ENCODE results near the gene TBC1D22A.
"Not testable (repeated sequence)": the region's sequence is repeated elsewhere in the genome, so short reads cannot be mapped to it uniquely, and the experiment has no call there.

The TBC1D22A gene

GRCh38 chr22:46813816-46814597 is 51.6 kb downstream of the TBC1D22A start:
- peak; percentile 44 for DNase-seq

- DNase-seq: no peak
Measured at GRCh38 chr22:46815132-46815531, 52.7 kb downstream of the TBC1D22A start.

DNA sequence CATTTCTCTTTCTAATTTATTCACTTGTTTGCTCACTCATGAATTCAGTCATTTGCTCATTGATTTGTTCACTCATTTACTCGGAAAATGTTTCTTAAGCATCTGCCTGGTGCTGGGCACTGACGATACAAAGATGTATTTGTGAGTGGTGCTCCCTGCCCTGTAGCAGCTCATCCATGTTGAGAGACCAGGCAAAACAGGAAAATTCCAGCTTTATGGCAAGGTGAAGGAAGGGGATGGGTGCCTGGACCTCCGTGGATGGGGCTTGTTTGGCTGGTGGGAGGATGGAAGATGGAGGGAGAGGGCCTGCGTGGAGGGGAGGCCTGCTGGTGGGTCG is 53.1 kb downstream of the TBC1D22A start:
- no peak for DNase-seq

DNA sequence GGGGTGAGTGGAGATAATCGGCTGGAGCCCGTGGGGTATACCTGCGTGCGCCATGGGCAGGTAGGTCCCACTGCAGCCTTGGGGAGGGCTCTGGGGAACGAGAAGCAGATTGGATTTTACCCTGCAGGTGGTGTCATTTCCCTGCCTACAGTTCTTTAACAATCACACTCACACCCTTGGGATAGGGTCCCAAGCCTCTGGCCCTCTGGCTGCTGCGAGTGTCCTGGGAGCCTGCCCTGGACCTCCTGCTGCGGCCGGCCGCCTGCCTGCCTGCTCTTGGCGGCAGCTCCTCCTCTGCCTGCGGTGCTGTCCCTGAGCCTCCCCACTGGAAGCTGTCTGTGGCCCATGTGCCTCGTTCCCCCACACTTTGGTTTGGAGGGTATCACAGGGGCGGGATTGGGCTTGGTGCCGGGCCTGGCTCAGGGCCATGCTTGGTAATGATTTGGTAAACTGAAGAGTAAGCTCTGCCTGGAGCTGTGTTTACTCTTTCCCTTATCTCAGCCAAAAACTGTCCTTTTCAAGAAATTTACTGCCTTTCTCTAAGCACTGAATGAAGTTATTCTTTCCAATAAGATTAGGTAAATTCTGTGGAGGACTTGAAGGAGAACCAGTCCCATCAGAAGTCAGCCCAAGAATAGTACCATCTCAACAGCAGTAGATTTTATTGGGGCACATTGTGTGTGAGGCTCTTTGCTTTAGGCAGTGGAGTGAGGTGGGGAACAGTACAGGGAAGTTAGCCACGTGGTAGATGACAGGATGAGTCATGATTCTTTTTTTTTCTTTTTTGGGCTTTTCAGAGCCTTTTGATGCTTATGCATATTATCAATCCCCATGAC is 53.7 kb downstream of the TBC1D22A start:
- DNase-seq: peak; percentile 27

GRCh38 chr22:46817390-46817789 is 54.9 kb downstream of the TBC1D22A start:
- DNase-seq: not testable (repeated sequence)

GRCh38 chr22:46823248-46823647 is 60.8 kb downstream of the TBC1D22A start:
- DNase-seq: no peak

DNA sequence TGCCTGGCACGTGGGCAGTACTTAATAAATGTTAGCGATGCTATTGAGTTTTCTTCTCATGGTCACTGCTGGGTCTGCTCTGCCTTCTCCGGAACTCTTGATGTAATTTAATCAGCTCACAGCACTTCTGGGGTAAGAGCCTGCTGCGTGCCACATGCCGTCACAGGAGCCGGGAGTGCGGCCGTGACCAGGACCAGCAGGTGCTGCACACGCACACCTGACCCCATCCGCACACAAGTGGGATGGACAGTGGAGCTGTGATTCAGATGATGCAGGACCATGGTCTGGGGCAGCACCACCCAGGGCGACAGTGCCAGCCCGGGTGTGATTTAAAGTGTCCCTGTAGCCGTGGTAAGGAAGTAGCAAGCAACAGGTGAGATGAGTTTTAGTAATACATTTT is 61.2 kb downstream of the TBC1D22A start:
- DNase-seq: no peak

DNA sequence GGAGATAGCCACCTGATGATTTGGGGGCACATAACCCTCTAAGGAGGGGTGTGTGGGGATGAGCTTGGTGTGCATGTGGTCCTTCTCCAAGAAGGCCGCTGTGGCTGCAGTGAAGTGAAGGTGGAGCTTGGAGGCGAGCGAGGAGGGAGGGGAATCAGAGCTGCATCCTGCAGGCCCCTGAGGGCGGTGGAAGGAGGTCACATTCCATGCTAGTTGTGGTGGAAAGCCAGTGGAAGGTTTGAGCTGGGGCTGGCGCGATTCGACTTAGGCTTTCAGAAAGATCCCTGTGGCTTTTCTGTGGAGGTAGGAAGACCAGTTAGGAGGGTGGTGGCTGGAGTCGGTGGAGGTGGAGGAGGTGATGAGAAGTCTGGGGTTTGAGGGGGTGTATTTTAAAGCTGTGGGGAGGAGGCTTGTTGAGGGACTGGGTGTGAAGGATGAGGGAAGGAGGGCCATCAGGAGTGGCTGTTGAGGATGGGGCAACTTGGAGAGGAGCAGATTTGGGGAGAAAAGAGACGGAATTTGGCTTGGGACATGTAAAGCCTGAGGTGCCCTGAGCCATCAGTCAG is 62.0 kb downstream of the TBC1D22A start:
- no peak for DNase-seq

- peak; percentile 60 for DNase-seq
Measured at GRCh38 chr22:46824980-46825544, 62.6 kb downstream of the TBC1D22A start.

DNA sequence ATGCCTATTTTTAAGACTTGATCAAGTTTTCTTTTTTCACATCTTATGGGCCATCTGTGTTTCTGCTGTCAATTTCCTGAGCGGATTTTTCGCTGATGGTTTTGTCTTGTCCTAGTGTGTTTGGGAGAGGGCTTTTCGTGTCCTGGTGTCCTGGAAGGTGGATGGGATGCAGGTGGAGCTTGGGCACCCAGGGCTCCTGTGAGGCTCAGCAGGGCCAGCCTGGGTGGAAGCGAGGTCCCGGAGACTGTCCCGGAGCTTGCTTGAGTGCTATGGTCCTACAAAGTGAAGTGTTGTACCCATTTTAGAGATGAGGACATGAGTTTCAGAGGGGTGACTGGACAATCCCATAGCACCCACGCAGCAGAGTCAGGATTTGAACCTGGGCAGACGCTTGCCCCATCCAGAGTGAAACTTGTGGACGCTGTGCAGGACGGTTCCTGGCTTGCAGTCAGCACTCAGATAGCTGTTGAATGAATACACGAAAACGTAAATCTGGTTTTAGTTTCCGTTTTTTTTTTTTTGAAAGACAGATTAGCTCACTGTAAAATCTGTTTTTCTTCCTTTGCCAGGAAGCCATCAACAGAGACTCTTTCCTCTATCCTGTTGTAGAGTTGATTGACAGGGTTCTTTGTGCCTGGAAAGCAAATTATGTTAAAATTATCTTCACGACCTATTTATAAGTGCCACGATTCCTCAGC is 64.1 kb downstream of the TBC1D22A start:
- no peak for DNase-seq

DNA sequence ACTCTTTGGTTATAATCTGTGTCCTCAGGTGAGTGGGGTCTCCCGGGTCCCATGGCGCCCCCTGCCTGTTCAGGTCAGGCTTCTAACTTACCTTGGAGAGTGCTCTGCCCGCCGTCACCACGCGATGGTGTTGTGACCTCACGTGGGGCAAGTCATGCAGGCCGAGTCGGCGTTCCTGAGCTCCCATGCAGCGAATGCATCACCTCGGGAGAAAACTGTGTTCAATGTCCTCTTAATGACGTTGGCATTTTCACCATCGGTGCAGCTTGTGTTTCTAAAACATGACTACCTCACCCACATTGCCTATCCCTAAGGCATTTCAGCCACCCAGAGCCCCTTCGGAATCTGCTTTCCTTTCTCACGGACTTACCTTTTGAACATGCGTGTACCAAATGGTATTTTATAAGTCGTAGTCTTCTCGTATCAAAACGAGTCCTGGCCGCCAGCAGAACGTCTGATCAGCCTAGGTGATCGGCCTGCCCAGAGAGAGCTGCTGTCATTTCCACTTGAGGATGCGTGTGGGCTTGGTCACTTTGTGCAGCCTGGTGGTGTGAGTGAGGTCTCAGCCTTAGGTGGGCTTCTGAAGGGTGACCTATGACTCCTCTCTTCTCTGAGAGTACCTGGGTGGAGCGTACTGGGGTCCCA is 64.8 kb downstream of the TBC1D22A start:
- DNase-seq: no peak

DNA sequence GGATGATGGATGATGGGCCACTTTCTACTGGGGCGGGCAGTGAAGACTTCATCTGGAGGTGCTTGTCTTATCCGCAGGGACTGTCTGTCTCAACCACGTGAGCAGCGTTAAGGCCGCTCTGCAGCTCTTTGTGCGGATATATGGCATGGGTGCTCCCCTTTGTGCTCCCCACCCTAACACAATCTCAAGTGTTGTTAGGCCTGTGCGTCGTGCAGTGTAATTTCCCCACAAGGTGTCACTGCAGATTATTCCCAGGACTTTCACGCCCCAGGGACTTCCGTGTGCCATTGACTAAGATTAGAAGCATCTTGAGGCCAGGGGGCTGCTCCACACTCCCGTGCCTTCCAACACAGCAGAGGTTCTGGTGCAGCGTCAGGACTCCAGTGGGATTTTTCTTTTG is 65.3 kb downstream of the TBC1D22A start:
- no peak for DNase-seq

- DNase-seq: no peak
Measured at GRCh38 chr22:46828323-46828900, 66.0 kb downstream of the TBC1D22A start.

DNA sequence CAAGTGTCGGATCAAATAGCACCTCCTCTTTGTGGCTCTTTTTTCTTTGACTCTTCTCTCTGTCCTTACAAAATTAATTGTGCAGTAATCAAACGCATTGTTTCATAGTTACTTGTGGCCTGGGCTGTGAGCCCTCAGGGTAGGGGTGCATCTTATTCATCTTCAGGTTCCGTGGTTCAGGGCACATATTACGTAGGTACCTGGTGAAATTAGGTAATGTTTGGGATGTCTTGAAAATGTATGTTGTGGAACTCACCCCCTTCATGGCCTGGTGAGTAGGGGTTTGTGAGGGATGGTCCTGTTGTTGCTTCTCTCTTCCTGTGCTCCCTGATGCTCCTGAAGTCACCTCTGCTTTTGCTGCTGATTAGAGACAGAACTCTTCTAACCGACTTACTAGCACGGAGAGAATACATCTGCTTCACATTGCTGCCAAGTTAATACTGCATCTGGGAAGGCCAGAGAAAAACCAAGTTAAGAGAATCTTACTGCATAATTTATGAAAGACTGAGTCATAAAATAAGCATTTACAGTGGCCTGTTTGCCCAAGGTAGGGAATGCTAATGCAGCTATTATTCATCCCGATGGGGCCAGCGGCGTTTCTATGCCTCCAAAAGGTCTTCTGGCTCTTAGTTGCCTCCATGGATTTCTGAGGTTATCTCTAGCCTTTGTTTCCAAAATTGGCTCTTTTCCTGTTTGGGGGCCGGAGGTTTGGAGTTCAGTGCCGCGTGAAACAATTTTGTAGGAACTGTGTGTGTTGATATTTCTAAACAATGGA is 66.9 kb downstream of the TBC1D22A start:
- DNase-seq: peak; percentile 96

DNA sequence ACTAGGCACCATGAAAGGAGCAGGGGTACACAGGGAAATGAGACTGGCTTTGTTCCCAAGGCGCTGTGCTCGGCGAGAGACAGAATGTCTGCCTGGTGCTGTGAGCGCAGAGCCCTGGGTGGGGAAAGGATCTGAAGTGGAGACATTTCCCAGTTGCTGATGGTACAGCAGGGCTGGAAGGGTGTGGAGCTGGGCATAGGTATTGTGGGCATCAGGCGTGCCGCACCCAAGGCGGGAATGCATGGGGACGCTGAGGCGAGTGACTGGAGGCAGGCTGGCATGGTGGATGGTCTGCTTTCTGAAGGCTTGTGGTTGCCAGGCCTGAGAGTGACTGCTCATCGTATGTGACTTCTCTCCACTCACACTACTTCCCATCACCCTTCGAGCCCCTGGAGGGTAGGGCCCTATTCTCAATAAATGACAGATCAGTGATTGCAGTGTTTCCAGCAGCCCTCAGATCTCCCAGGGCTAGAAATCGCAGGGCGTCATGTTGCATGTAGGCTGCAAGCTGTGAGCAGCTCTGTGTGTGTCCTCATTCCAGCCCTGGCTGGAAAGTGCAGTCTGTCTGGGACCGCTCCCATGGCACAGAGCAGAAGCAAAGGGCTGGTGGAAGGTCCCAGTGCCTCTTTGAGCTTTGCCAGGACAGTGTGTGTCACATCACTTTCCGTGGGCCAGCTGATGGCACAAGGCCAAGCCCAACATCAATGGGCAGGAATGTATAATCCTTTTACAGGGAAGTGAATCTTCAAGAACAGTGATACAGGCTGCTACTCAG is 67.7 kb downstream of the TBC1D22A start:
- peak; percentile 85 for DNase-seq

DNA sequence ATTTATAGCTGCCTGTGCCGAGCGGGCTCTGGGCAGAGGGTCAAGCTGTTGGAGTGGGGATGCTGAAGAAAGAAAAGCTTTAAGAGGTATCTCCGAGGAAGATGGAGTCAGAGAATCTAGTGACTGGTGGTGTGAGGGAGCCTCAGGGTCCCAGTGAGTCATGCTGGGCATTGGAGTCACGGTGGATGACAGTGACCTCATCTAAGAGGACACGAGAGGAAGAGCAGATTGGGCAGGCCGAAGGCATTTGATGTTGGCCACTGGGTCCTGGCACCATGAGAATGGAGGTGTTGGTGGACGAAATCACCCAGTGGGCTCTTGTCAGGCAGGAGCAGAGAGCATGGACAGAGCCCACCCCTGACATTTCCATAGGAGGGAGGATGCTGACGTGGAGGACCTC is 68.4 kb downstream of the TBC1D22A start:
- no peak for DNase-seq

DNA sequence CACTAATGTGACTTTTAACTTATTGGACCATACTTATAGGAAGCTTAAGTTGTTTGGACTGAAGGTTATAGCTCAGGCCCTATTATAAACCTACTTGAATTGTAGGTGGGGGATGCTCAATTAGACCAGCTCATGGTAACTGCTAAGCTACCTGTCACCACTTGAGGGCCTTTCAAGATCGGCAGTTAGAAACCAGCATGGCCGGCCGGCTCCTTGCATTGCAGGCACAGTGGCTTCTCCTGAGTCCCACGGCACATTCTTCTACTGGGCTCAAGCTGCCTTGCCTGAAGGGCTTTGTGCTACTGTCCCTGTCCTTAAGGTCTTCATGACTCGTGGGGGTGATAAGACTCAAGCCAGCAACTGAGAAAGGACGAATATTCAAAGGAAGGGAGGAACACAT is 70.8 kb downstream of the TBC1D22A start:
- DNase-seq: no peak

DNA sequence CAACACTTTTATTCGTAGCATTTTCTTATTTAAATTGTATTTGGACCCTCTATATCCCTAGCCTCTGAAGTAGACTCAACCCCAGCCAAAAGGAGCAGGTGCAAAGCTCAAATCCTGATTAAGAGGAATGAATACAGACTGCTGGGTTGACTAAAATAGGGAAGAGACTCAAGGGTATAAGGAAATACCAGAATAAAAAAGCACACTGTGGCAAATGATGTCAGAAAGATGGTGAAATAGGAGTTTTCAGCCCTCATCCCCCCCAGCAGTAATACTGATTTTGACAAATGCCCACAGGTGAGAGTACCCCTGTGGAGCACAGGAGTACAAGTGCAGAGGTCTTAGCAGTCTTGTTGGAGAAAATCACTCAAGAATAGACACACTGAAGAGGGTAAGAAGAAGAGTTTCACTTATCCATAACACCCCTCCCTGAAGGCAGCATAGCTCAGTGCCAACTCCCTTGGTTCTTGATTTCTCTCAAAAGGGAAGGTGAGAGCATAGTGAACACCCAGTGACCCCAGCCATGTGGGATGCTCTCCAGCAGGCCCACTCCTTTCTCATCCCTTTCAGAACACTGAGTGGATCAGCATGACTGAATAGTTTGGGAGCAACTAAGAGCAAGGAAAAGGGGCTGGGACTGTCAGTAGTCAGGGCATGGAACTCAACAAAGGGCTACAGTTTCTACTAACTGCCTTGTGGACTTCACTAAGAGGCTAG is 71.7 kb downstream of the TBC1D22A start:
- DNase-seq: no peak

DNA sequence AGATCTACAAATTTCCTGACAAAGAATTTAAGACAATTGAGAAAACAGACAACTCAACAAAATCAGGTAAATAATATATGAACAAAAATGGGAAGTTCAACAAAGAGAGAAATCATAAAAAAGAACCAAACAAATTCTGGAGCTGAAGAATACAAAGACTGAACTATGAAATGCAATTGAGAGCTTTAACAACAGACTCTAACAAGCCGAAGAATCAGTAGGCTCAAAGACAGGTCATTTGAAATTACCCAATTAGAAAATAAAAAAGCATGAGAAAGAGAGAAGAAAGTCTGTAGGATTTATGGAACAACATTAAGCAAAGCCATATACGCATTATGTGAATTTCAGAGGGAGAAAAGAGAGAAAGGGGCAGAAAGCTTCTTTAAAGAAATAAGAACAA is 72.8 kb downstream of the TBC1D22A start:
- no peak for DNase-seq
